SK-N-SH (cell line): ENCODE results near the gene DLX1.
A peak's percentile ranks its signal among the peaks of the same experiment; 100 is the strongest.

ENCODE experiments used
- JUND ChIP-seq: IDR thresholded peaks from 2 replicates; pipeline ENCODE4 v1.4.0; 2012
- MAX ChIP-seq: IDR thresholded peaks from 2 replicates; pipeline ENCODE4 v1.4.0; 2012; ENCODE audit warnings: low read depth
- TF ChIP-seq, protein P1 (sequence below): fragments of 200-600 bp; sonication (generic); IDR thresholded peaks from 2 replicates; pipeline ENCODE4 v1.6.1; 2017; ENCODE audit warnings: antibody characterized with exemption, mild to moderate bottlenecking, moderate library complexity

DNA sequence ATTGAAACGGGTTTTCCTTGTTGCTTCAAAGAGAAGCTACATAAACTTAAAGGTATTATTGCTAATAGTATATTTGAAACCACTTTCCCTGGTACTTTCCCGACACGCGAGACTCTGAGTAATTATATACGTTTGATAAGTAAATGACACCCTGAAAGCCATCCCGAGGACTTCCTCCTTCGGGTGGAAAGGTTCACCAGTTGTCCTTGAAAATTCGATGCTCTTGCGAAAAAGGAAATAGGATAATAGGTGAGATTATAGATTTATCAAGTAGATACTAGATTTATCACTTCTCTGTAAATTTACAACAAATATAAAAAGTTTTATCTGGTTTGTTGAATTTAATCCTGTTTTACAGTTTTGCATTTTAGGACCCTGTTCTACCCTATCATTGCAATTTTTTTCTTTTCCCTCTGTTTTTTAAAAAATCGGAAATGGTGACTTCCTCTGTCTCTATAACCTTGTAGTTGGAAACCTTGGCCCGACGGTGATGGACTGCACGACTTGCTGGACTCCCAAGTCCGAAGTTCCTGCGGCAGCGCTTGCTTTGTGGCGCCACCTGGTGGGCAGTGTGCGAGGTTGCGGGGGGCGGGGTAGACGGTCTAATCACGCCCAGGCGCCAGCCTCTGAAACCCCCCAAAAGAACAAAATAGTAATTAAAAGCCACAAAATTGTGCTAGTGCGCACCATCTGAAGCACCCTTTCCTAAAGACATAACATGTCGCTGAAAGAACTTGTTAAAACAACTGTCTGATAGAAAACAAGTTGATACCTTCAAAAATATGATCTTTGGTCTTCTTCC lies 18.4 kb downstream of the DLX1 start:
- TF ChIP-seq, protein P1, sequence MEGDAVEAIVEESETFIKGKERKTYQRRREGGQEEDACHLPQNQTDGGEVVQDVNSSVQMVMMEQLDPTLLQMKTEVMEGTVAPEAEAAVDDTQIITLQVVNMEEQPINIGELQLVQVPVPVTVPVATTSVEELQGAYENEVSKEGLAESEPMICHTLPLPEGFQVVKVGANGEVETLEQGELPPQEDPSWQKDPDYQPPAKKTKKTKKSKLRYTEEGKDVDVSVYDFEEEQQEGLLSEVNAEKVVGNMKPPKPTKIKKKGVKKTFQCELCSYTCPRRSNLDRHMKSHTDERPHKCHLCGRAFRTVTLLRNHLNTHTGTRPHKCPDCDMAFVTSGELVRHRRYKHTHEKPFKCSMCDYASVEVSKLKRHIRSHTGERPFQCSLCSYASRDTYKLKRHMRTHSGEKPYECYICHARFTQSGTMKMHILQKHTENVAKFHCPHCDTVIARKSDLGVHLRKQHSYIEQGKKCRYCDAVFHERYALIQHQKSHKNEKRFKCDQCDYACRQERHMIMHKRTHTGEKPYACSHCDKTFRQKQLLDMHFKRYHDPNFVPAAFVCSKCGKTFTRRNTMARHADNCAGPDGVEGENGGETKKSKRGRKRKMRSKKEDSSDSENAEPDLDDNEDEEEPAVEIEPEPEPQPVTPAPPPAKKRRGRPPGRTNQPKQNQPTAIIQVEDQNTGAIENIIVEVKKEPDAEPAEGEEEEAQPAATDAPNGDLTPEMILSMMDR = peak; percentile 97
- TF ChIP-seq JUND (no peak), MAX (no peak)
